NCI-H2171 (cell line): ENCODE measurements around the gene TPPP.
A peak's percentile ranks its signal among the peaks of the same experiment; 100 is the strongest.

ENCODE experiments used
- DNase-seq: peaks from one replicate; lab custom pipeline; 2025; lab: John Stamatoyannopoulos, UW

Gene TPPP

GRCh38 chr5:645421-645820 lies 47.7 kb downstream of the TPPP start:
- DNase-seq: no peak

DNA sequence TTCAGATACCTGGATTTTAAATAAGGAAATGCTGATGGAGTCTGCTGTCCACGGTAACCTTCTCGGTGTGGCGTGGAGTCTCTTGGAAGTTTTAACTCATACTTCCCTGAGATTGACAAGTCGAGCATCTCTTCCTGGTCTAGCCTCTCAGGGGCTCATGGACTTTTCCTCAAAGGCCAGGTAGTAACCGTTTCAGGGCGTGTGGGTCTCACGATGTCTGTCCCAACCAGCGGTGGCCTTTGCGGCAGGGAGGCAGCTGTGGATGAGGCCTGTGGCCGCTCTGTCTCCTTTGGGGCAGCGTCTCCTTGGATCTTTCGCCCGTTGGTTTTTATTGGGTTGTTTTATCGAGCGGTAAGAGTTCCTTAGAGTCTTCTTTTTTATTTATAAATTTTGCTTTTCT lies 48.2 kb downstream of the TPPP start:
- DNase-seq: no peak

DNA sequence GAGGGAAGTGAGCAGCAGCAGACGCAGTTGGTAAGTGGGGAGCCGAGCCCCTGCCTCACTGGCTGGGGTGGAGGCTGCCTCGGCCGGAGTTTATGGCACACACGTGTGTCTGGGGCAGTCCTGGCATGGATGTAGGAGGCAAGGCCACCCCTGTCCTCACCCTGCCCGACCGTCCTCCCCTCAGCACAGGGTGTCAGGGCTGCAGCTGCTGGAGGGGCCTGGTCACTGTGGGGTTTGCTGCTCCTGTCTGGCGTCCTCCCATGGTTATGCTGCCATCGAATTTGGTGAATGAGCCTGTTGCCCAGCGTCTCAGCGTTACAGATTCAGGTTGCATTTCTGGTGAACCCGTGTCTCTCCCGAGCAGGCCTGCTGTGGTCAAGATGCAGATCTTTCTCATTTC lies 48.6 kb downstream of the TPPP start:
- no peak for DNase-seq

- peak; percentile 87 for DNase-seq
Measured at GRCh38 chr5:643811-644271, 49.3 kb downstream of the TPPP start.

- DNase-seq: peak; percentile 98
Measured at GRCh38 chr5:643351-643801, 49.8 kb downstream of the TPPP start.

DNA sequence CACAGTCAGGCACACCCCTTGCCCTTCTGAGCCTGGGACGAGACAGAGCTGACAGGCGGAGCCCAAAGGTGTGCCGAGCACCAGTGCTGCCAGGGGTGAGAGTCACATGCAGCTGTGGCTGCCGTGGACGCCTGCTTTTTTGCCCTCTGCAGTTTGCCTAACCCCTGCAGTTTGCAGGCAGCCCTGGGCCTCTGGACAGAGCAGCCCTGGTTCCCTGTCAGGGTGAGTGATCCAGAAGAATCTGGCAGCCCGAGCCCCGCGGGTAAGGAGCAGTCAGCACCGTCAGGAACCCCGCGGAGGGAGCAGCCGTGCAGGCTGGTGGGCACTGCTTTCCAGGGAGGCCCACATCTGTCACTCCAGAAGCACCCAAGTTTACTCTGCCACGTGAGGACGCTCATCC lies 50.7 kb downstream of the TPPP start:
- no peak for DNase-seq

GRCh38 chr5:641331-641765 lies 51.8 kb downstream of the TPPP start:
- no peak for DNase-seq

DNA sequence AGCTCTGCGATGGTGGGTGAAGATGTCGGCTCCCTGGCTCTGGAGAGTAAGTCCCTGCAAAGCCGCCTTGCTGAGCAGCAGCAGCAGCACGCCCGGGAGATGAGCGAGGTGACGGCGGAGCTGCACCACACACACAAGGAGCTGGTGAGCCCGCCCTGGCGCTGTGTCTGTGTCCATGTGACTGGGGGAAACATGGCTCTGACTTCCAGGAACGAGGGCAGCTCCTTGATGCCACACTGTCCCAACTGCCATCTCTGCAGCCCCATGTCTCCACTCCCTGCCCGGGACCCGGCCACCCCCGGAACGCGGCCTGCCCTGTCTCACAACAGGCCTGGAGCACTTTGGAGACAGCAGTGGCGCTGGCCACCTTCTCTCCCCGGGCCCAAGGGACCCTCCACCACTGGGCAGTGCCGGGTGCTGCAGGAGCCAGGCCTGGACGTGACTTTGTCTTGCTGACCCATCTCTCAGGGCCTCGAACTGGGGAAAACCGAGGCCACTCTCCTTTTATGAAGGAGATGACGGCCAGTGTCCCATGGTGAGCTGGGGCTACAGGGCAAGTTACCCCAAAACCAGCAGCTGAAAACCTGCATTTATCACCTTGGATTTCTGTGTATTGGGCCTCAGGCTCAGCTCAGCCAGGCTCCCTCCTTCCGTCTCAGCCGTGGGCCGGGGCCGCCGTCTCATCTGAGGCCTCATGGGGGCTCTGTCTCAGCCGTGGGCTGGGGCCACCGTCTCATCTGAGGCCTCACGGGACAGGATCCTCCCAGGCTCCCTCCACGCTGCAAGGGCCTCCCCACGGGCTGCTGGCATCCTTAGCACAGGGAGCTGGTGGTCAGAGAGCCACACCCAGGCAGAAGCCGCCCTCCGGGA lies 52.5 kb downstream of the TPPP start:
- DNase-seq: no peak

DNA sequence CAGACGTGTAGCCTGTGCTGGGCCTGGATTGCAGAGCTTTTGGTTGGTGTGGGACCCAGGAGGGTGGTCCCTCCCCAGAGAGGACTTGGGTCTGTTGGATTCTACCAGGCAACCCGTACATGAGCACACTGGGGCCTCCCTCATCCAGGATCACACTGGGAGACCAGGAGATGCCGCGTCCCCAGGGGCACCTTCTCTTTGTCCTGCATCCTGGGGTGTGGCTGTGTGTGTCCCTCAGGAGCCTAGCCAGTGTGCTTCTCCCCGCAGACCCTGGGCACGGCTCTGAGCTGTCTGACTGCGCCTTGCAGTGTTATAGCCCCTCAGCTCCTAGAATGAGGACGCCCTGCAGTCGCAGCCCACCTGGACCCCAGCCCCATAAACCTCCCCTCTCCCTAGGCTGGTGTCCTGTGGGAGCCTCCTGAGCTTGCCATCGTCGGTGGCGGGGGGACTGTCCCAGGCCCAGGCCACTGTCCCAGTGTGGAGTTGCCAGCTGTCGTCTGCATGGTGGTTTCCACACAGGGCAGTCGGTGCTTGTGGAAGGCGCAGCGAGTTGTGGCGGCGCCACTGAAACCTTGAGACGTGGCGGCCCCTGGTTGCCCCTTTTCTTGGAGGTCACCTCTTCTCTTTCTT lies 53.5 kb downstream of the TPPP start:
- DNase-seq: no peak

- DNase-seq: no peak
Measured at GRCh38 chr5:639253-639530, 54.0 kb downstream of the TPPP start.

DNA sequence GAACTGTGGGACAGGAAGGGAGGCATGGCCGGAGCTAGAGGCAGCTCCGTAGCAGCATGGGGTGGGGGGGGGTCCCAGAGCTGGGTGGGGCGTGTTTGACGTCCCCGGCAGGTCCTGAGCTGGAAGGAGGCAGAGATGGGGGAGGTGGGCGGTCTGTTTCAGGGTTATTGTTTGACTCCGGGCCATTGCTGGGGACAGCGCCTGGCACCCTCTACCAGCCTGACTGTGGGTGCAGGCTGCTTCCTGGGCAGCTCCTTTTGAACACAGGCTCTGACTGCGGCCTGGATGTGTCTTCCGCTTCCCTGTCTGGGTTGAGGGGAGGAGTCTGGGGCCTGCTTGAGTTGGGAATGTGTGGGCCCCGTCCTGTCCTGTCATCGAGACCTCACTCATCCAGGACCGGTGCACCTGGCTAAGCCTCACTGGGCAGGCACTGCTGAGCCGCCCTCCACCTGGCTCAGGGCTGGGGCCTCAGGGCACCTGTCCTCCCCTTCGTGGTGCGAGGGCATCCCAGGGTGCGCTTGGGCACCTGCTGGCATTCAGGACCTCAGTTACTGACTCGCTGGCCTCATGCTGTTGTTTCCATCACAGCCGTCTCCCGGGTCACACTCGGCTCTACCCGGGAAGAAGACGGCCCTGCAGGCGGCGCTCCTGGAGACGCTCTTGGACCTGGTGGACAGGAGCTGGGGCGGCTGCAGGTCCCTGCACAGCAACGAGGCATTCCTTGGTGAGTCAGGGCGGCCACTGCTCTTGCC lies 54.5 kb downstream of the TPPP start:
- no peak for DNase-seq

DNA sequence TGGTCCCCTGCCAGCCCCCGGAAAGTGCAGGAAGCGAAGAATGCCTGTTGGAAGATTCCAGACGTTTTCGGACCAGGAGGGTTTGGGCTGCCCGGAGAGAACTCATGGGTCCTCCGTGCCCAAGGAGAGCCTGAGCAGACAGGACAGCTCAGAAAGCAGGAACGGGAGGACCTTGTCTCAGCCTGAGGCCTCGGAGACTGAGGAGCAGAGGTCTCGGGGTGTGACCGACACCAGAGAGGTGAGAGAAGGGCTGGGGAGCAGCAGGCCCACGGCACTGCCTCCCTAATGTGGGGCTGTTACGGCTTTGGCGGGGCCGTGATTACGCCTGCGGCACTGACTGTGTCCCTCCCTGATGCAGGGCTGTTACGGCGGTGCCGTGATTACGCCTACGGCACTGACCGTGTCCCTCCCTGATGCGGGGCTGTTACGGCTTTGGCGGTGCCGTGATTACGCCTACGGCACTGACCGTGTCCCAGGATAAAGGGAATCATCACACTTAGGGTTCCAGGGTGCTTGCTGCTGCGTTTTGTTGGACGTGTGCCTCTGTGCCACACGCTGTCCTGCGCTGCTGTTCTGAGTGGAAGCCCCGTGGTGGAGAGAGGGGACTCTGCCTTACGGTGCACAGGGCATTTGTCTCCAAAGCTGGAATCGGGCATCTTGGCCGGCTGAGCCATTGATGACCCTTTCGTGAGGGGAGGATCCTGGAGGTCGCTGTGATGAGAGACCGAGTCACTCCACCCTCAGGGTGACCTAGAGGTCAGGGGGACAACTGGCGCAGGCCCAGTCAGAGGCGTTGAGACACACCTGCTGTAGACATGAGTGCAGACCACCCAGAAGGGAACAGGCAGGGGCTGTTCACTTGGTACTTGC lies 55.3 kb downstream of the TPPP start:
- no peak for DNase-seq

GRCh38 chr5:636951-637350 lies 56.2 kb downstream of the TPPP start:
- DNase-seq: no peak

DNA sequence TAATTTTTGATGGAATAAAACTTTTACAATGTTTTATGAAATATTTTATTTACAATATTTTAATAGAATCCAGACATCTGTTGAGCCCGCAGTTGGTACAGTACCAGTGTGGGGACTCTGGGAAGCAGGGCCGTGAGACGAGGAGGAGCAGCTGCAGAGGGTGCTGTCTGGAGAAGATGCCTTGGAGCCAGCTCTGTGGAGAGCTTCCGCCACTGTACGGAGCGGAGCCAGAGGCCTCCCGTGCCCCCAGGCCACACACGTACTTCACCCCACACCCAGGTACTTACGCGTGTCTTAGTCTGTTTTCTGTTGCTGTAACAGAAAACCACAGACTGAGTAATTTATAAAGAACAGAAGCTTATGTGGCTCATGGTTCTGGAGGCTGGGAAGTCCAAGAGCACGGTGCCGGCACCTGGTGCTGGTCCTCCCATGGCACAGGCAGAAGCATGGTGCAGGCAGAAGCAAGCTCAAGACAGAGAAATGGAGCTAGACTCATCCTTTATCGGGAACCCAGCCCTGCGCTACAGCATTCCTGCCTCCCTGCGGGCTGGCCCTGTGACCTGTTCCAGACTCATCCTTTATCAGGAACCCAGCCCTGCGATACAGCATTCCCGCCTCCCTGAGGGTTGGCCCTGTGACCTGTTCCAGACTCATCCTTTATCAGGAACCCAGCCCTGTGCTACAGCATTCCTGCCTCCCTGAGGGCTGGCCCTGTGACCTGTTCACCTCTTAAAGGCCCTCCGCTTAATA lies 57.7 kb downstream of the TPPP start:
- DNase-seq: no peak

DNA sequence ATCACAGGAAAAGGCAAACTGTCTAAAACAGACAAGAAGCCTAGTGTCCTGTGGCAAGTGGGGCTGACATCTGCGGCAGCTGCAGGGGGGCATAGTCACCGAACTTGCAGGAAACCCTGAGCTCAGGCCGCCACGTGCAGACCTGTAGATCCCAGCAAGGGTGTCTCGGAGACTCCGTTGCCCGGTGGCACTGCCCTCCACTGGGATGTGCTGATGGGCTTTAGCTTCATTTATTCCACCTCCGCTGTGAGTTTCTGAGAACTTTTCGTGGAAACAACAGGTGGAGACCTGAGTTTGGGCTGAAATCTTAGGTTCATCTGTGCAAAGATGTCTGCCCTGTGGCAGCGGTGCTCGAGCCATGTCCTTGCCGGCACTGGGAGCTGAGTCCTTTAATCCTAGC lies 59.0 kb downstream of the TPPP start:
- no peak for DNase-seq

DNA sequence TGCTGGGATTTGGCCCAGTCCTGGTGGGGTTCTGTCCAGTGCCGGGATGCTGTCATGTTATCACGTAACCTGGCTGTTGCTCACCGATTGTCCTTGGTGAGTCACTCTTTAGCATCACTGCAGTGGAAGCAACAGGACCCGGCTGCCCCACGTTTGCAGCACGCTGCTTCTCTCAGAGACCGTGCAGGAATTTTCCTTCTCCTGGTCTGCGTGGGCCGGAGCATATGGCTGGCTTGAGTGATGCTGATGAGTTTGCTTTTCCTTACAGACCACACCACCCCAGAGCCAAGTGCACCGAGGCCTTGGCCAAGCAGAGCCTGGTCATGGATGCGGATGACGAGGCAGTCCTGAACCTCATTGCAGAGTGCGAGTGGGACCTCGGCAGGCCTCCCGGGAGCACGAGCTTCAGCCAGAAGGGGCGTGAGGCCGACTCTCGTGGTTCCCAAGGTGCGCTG lies 59.6 kb downstream of the TPPP start:
- no peak for DNase-seq

DNA sequence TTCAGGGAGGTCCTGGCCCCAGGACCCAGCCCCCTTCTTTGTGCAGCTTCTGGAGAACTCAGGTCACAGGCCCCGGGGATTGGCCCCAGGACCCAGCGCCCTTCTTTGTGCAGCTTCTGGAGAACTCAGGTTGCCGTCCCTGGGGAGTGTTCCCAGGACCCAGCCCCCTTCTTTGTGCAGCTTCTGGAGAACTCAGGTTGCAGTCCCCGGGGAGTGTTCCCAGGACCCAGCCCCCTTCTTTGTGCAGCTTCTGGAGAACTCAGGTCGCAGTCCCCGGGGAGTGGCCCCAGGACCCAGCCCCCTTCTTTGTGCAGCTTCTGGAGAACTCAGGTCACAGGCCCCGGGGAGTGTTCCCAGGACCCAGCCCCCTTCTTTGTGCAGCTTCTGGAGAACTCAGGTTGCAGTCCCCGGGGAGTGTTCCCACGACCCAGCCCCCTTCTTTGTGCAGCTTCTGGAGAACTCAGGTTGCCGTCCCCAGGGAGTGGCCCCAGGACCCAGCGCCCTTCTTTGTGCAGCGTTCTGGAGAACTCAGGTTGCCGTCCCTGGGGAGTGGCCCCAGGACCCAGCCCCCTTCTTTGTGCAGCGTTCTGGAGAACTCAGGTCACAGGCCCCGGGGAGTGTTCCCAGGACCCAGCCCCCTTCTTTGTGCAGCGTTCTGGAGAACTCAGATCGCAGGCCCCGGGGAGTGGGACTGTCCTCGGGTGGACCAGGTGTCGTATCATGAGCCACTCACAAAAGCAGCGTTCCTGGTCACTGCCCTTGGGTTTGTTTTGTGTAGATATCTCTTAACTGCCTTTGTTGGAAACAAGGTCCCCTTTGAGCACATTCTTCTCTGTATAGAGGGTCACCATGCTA lies 64.6 kb downstream of the TPPP start:
- DNase-seq: peak; percentile 87

DNA sequence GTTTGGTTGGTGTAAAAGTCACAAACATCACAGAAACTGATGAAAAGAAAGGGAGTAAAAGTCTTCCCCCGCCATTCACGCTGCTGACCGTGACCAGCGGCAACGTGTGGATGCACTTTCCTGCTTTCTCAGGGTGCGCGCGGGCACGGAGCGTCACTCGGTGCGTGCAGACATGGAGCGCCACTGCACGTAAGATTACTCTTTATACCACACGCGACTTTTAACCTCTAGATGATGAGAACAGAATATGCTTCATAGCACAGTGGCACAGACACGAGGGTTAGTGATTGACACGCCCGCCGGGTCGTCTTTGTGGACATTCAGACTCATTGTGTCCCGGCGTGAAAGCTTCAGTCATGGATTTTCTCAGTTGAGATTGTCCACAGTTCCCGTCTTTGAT lies 65.3 kb downstream of the TPPP start:
- no peak for DNase-seq

- no peak for DNase-seq
Measured at GRCh38 chr5:626850-627249, 66.3 kb downstream of the TPPP start.

GRCh38 chr5:625516-625915 lies 67.6 kb downstream of the TPPP start:
- no peak for DNase-seq
